ENCODE results near the gene PKMYT1. TPM values are rescaled to one million over a fixed set of nuclear protein-coding genes. Genes with fewer than 3 reads are reported as not detected.

Gene PKMYT1
- total RNA-seq, 2 experiments from 2014 or later: 118 to 124 TPM

- peak overlapping the region; percentile 65 for H3K4me3 Mint-ChIP-seq
- H3K27me3 Mint-ChIP-seq: peaks cover 27% of the 10 kb centered on the region
- H3K9me3 Mint-ChIP-seq: no peaks in the 10 kb centered on the region
- H3K36me3 Mint-ChIP-seq (ENCODE audit: low read depth): peaks cover 22% of the 10 kb centered on the region
- ChIA-PET CTCF (no interaction called here), POLR2A (interaction anchor here (1.3 kb wide), 1 partner anchor 12 kb away, joined by 4 read pairs; the partner anchor contains the start of gene PKMYT1)
- H3K27ac Mint-ChIP-seq: peak overlapping the region; percentile 32
- peaks cover 45% of the 10 kb centered on the region for H3K4me1 Mint-ChIP-seq
- no peak for DNase-seq
These were observed 11.9 kb downstream of the PKMYT1 start for GRCh38 chr16:2968368-2968737.

GRCh38 chr16:2967721-2968161 is 12.5 kb downstream of the PKMYT1 start:
- ChIA-PET CTCF (interaction anchor here (0.6 kb wide), 1 partner anchor 144 kb away, joined by 4 read pairs; no protein-coding TSS in a partner anchor), POLR2A (interaction anchor here (0.7 to 1.3 kb wide), 3 partner anchors 11 to 13 kb away, joined by 3 to 4 read pairs (median 3); partner anchors contain the start of gene PKMYT1)
- Mint-ChIP-seq H3K4me3 (no peak overlapping the region), H3K36me3 (ENCODE audit: low read depth) (peaks cover 21% of the 10 kb centered on the region), H3K27ac (no peak overlapping the region), H3K9me3 (no peaks in the 10 kb centered on the region), H3K27me3 (peaks cover 30% of the 10 kb centered on the region), H3K4me1 (peaks cover 46% of the 10 kb centered on the region)
- no peak for DNase-seq

- POLR2A ChIA-PET: interaction anchor here (0.7 to 1.3 kb wide), 3 partner anchors 11 to 14 kb away, joined by 3 to 4 read pairs (median 3); partner anchors contain the start of gene PKMYT1
- H3K27me3 Mint-ChIP-seq: peaks cover 35% of the 10 kb centered on the region
- H3K36me3 Mint-ChIP-seq (ENCODE audit: low read depth): peaks cover 16% of the 10 kb centered on the region
- no peaks in the 10 kb centered on the region for H3K9me3 Mint-ChIP-seq
- H3K4me3 Mint-ChIP-seq: no peak overlapping the region
- no peak overlapping the region for H3K27ac Mint-ChIP-seq
- CTCF ChIA-PET: interaction anchor here (0.5 to 0.6 kb wide), 2 partner anchors 143 to 826 kb away, joined by 3 to 4 read pairs; no protein-coding TSS in a partner anchor
- H3K4me1 Mint-ChIP-seq: peaks cover 45% of the 10 kb centered on the region
- no peak for DNase-seq
These were observed 13.0 kb downstream of the PKMYT1 start for GRCh38 chr16:2967211-2967631.

GRCh38 chr16:2966808-2967191 is 13.4 kb downstream of the PKMYT1 start:
- no peak overlapping the region for H3K27ac Mint-ChIP-seq
- no peak overlapping the region for H3K4me3 Mint-ChIP-seq
- H3K36me3 Mint-ChIP-seq (ENCODE audit: low read depth): peaks cover 12% of the 10 kb centered on the region
- ChIA-PET POLR2A (interaction anchor here (1.0 to 1.3 kb wide), 2 partner anchors 12 to 13 kb away, joined by 3 to 4 read pairs; partner anchors contain the start of gene PKMYT1), CTCF (interaction anchor here (0.5 to 0.7 kb wide), 2 partner anchors 108 to 826 kb away, joined by 3 read pairs; no protein-coding TSS in a partner anchor)
- H3K9me3 Mint-ChIP-seq: no peaks in the 10 kb centered on the region
- no peak for DNase-seq
- peaks cover 44% of the 10 kb centered on the region for H3K4me1 Mint-ChIP-seq
- peaks cover 39% of the 10 kb centered on the region for H3K27me3 Mint-ChIP-seq

- CTCF ChIA-PET: interaction anchor here (0.5 to 1.4 kb wide), 4 partner anchors 19 to 825 kb away, joined by 3 to 7 read pairs (median 4); no protein-coding TSS in a partner anchor
- DNase-seq: no peak
These were observed 14.0 kb downstream of the PKMYT1 start for GRCh38 chr16:2966043-2966807.

GRCh38 chr16:2964475-2965336 is 15.5 kb downstream of the PKMYT1 start:
- Mint-ChIP-seq H3K27ac (no peak overlapping the region), H3K36me3 (ENCODE audit: low read depth) (no peaks in the 10 kb centered on the region), H3K27me3 (peaks cover 45% of the 10 kb centered on the region), H3K9me3 (no peaks in the 10 kb centered on the region), H3K4me1 (peaks cover 35% of the 10 kb centered on the region), H3K4me3 (peak overlapping the region; percentile 36)
- ChIA-PET POLR2A (interaction anchor here (1.0 to 4.3 kb wide), 2 partner anchors 12 to 16 kb away, joined by 7 to 29 read pairs; partner anchors contain the start of gene PKMYT1), CTCF (interaction anchor here (0.5 to 1.4 kb wide), 4 partner anchors 17 to 94 kb away, joined by 3 to 7 read pairs (median 4); no protein-coding TSS in a partner anchor)
- DNase-seq: peak; percentile 71

More at GRCh38 chr16:2966043-2966807, 14.0 kb downstream of the PKMYT1 start:
- Mint-ChIP-seq H3K4me3 (no peak overlapping the region), H3K27me3 (peaks cover 41% of the 10 kb centered on the region), H3K9me3 (no peaks in the 10 kb centered on the region), H3K36me3 (ENCODE audit: low read depth) (peaks cover 8% of the 10 kb centered on the region), H3K4me1 (peaks cover 44% of the 10 kb centered on the region), H3K27ac (no peak overlapping the region)
- POLR2A ChIA-PET: interaction anchor here (4.3 kb wide), 1 partner anchor 15 kb away, joined by 29 read pairs; the partner anchor contains the start of gene PKMYT1

GRCh38 chr16:2963723-2964474 is 16.3 kb downstream of the PKMYT1 start, which contains the start of gene KREMEN2:
Gene KREMEN2 (plus strand): TSS chr16:2964275. CDS start chr16:2964521, 246 bp downstream.
- Mint-ChIP-seq H3K27ac (no peak within 1 kb of the TSS), H3K9me3 (no peaks in the 10 kb centered on the region), H3K4me3 (peak within 1 kb of the TSS; percentile 36), H3K36me3 (ENCODE audit: low read depth) (no peaks in the 10 kb centered on the region), H3K27me3 (peaks cover 47% of the 10 kb centered on the region), H3K4me1 (peaks cover 35% of the 10 kb centered on the region)
- POLR2A ChIA-PET: interaction anchor here (4.3 kb wide), 1 partner anchor 17 kb away, joined by 29 read pairs; the partner anchor contains the start of gene PKMYT1
- DNase-seq: no peak
- CTCF ChIA-PET: interaction anchor here (1.6 kb wide), 1 partner anchor 11 kb away, joined by 9 read pairs; no protein-coding TSS in a partner anchor

GRCh38 chr16:2963074-2963722 is 17.0 kb downstream of the PKMYT1 start:
- ChIA-PET CTCF (interaction anchor here (0.6 to 1.6 kb wide), 3 partner anchors 11 to 134 kb away, joined by 3 to 9 read pairs (median 3); no protein-coding TSS in a partner anchor), POLR2A (interaction anchor here (1.1 to 4.3 kb wide), 2 partner anchors 18 to 21 kb away, joined by 3 to 29 read pairs; partner anchors contain the start of gene PKMYT1)
- no peaks in the 10 kb centered on the region for H3K9me3 Mint-ChIP-seq
- H3K27me3 Mint-ChIP-seq: peaks cover 43% of the 10 kb centered on the region
- peaks cover 28% of the 10 kb centered on the region for H3K4me1 Mint-ChIP-seq
- DNase-seq: no peak
- no peaks in the 10 kb centered on the region for H3K36me3 Mint-ChIP-seq (ENCODE audit: low read depth)
- H3K27ac Mint-ChIP-seq: no peak overlapping the region
- H3K4me3 Mint-ChIP-seq: no peak overlapping the region

- peaks cover 24% of the 10 kb centered on the region for H3K4me1 Mint-ChIP-seq
- no peaks in the 10 kb centered on the region for H3K36me3 Mint-ChIP-seq (ENCODE audit: low read depth)
- H3K27me3 Mint-ChIP-seq: peaks cover 38% of the 10 kb centered on the region
- ChIA-PET POLR2A (interaction anchor here (1.1 to 4.3 kb wide), 2 partner anchors 18 to 21 kb away, joined by 3 to 29 read pairs; partner anchors contain the start of gene PKMYT1), CTCF (interaction anchor here (0.6 to 1.6 kb wide), 6 partner anchors 10 to 135 kb away, joined by 3 to 9 read pairs (median 3); no protein-coding TSS in a partner anchor)
- H3K4me3 Mint-ChIP-seq: no peak overlapping the region
- no peak overlapping the region for H3K27ac Mint-ChIP-seq
- H3K9me3 Mint-ChIP-seq: no peaks in the 10 kb centered on the region
- no peak for DNase-seq
These were observed 17.7 kb downstream of the PKMYT1 start for GRCh38 chr16:2962334-2963073.

- no peaks in the 10 kb centered on the region for H3K9me3 Mint-ChIP-seq
- ChIA-PET POLR2A (interaction anchor here (1.1 kb wide), 2 partner anchors 10 to 20 kb away, joined by 3 read pairs; partner anchors contain the start of gene PKMYT1), CTCF (interaction anchor here (0.7 to 2.1 kb wide), 4 partner anchors 10 to 1083 kb away, joined by 3 to 8 read pairs (median 5); no protein-coding TSS in a partner anchor)
- H3K27me3 Mint-ChIP-seq: peaks cover 39% of the 10 kb centered on the region
- no peak overlapping the region for H3K27ac Mint-ChIP-seq
- H3K4me1 Mint-ChIP-seq: peaks cover 18% of the 10 kb centered on the region
- DNase-seq: no peak
- no peak overlapping the region for H3K4me3 Mint-ChIP-seq
- H3K36me3 Mint-ChIP-seq (ENCODE audit: low read depth): no peaks in the 10 kb centered on the region
These were observed 19.8 kb downstream of the PKMYT1 start for GRCh38 chr16:2960183-2961010.

Measured in activated CD4-positive, alpha-beta memory T cell treated with anti-CD3 and anti-CD28 coated beads, Interleukin-2, amount 10 ng/mL, durations not matched to agents 7 days and 5 days (primary cell).